Natural killer cell (primary cell): ENCODE measurements around the gene IGF2R. TPM values are rescaled to one million over a fixed set of nuclear protein-coding genes. Genes with fewer than 3 reads are reported as not detected.

Experiments used
- ATAC-seq, 3 donors: fragments of 150-1000 bp in 2 of 3; fragments of 200-7000 bp in 1 of 3; cut with Tn5 transposase; 1 replicate in 1 of 3; 2 replicates in 2 of 3; pipeline ENCODE4 v1.10.0; 2021; ENCODE audit warnings: mild to moderate bottlenecking in 2 of 3, moderate library complexity in 2 of 3
- DNase-seq, 2 donors: peaks; one replicate each; pipeline versions ENCODE4 v3.0.0 to v3.0.0-alpha.2; 2013 to 2021; ENCODE audit warnings: mixed read lengths in 1 of 2
- H3K27ac ChIP-seq: one replicate; pipeline ENCODE4 v1.5.1; 2013; ENCODE audit warnings: mild to moderate bottlenecking, low read length
- H3K27me3 ChIP-seq: one replicate; pipeline ENCODE4 v1.6.1; 2013; ENCODE audit warnings: low read length; ENCODE audit not compliant: control insufficient read depth, insufficient read depth
- H3K36me3 ChIP-seq: one replicate; pipeline ENCODE4 v1.6.1; 2013; ENCODE audit warnings: low read length; ENCODE audit not compliant: control insufficient read depth, insufficient read depth
- H3K4me1 ChIP-seq: one replicate; pipeline ENCODE4 v1.6.1; 2013; ENCODE audit warnings: low read length; ENCODE audit not compliant: control insufficient read depth, insufficient read depth
- H3K4me3 ChIP-seq: one replicate; pipeline ENCODE4 v1.5.1; 2013; ENCODE audit warnings: low read length
- H3K9me3 ChIP-seq: one replicate; pipeline ENCODE4 v1.6.1; 2013; ENCODE audit warnings: low read length; ENCODE audit not compliant: control insufficient read depth, insufficient read depth
- H3K27ac Mint-ChIP-seq, 2 donors: one replicate each; pipeline ENCODE4 v1.8.0; 2022; ENCODE audit warnings: mild to moderate bottlenecking in 2 of 2, mixed read lengths in 2 of 2, moderate library complexity in 1 of 2
- H3K27me3 Mint-ChIP-seq, 2 donors: one replicate each; pipeline ENCODE4 v1.8.0; 2022; ENCODE audit warnings: low read depth in 2 of 2, mixed read lengths in 2 of 2
- H3K36me3 Mint-ChIP-seq: one replicate; pipeline ENCODE4 v1.8.0; 2022; ENCODE audit warnings: mixed read lengths
- H3K4me1 Mint-ChIP-seq, 2 donors: one replicate each; pipeline ENCODE4 v1.8.0; 2022; ENCODE audit warnings: mixed read lengths in 2 of 2
- H3K4me3 Mint-ChIP-seq: one replicate; pipeline ENCODE4 v1.8.0; 2022; ENCODE audit warnings: mild to moderate bottlenecking, moderate library complexity, mixed read lengths
- H3K9me3 Mint-ChIP-seq, 2 donors: one replicate each; pipeline ENCODE4 v1.8.0; 2022; ENCODE audit warnings: mixed read lengths in 2 of 2
- WGBS: methylation state at CpG from one replicate; pipeline ENCODE4 v1.1.7; 2013; ENCODE audit warnings: missing lambda C conversion rate; ENCODE audit not compliant: insufficient coverage; 5-methylcytosine and 5-hydroxymethylcytosine counted together
- intact Hi-C: fragments of 100-400 bp; cut with micrococcal nuclease; formaldehyde crosslinking; loops from one replicate; pipeline ENCODE4 v1.14.2; 2022
- total RNA-seq, 4 donors: library from RNA; stranded (reverse); fragments of 120-200 nt in 1 of 4; gene quantifications; one replicate each; pipeline versions ENCODE4 v1.2.3 to v1.2.4, GENCODE V29; 2013 to 2022
- TF ChIP-seq, protein P1 (sequence below): fragments of 200-600 bp; IDR thresholded peaks from one replicate; pipeline ENCODE4 v1.8.0; 2022; ENCODE audit warnings: antibody characterized with exemption

Gene IGF2R
- total RNA-seq, 3 donors from 2014 or later (not counting 1 experiment from before 2014, with no cell fraction given), result 208 to 282 (median 253) TPM

- WGBS, result 92% methylated on average over 10 of the region's 10 CpGs
- DNase-seq, result no peak
- Histone ChIP-seq H3K4me1 (no peaks in the 10 kb centered on the region), H3K27me3 (no peaks in the 10 kb centered on the region), H3K36me3 (peaks cover 89% of the 10 kb centered on the region), H3K4me3 (no peak overlapping the region), H3K9me3 (no peaks in the 10 kb centered on the region), H3K27ac (no peak overlapping the region)
- H3K4me1 Mint-ChIP-seq, result peaks cover 5 to 14% of the 10 kb centered on the region in 2 donors
- H3K27ac Mint-ChIP-seq, result no peak overlapping the region
- intact Hi-C loops, result no loop called here
- no peaks in the 10 kb centered on the region for H3K27me3 Mint-ChIP-seq
- TF ChIP-seq, protein P1, sequence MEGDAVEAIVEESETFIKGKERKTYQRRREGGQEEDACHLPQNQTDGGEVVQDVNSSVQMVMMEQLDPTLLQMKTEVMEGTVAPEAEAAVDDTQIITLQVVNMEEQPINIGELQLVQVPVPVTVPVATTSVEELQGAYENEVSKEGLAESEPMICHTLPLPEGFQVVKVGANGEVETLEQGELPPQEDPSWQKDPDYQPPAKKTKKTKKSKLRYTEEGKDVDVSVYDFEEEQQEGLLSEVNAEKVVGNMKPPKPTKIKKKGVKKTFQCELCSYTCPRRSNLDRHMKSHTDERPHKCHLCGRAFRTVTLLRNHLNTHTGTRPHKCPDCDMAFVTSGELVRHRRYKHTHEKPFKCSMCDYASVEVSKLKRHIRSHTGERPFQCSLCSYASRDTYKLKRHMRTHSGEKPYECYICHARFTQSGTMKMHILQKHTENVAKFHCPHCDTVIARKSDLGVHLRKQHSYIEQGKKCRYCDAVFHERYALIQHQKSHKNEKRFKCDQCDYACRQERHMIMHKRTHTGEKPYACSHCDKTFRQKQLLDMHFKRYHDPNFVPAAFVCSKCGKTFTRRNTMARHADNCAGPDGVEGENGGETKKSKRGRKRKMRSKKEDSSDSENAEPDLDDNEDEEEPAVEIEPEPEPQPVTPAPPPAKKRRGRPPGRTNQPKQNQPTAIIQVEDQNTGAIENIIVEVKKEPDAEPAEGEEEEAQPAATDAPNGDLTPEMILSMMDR, result no peak
- no peak for ATAC-seq
- peaks cover 33% of the 10 kb centered on the region for H3K36me3 Mint-ChIP-seq
- H3K9me3 Mint-ChIP-seq, result no peaks in the 10 kb centered on the region
- H3K4me3 Mint-ChIP-seq, result no peak overlapping the region
These were observed 123.7 kb downstream of the IGF2R start for GRCh38 chr6:160092602-160093001.

DNA sequence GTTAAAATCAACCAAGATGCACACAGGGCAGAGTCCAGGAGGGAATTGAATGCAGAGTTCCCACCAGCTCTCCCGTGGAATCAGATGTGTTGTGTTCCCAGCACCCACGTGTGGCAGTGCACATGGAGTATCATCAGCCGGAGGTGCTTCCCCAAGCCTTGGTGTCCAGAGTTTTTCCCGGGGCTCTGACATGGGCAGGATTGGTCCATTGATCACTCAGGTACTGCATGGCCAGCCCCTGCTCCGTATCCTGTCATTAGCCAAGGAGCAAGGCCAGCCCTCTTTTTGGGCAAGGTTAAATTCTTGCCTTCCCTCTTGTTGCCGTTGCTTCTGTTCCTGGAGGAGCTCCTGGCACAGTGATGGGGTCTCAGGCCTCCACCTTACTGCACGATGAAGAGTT is 124.2 kb downstream of the IGF2R start:
- Mint-ChIP-seq H3K4me1 (peaks cover 5 to 14% of the 10 kb centered on the region in 2 donors), H3K27me3 (no peaks in the 10 kb centered on the region), H3K27ac (no peak overlapping the region), H3K36me3 (peaks cover 33% of the 10 kb centered on the region), H3K4me3 (no peak overlapping the region), H3K9me3 (no peaks in the 10 kb centered on the region)
- intact Hi-C loops, result no loop called here
- Histone ChIP-seq H3K36me3 (peaks cover 90% of the 10 kb centered on the region), H3K4me3 (no peak overlapping the region), H3K4me1 (no peaks in the 10 kb centered on the region), H3K9me3 (no peaks in the 10 kb centered on the region), H3K27me3 (no peaks in the 10 kb centered on the region), H3K27ac (no peak overlapping the region)
- ATAC-seq (no peak), DNase-seq (no peak)
- 95% methylated on average over 7 of the region's 7 CpGs for WGBS
- TF ChIP-seq, protein P1, result no peak

DNA sequence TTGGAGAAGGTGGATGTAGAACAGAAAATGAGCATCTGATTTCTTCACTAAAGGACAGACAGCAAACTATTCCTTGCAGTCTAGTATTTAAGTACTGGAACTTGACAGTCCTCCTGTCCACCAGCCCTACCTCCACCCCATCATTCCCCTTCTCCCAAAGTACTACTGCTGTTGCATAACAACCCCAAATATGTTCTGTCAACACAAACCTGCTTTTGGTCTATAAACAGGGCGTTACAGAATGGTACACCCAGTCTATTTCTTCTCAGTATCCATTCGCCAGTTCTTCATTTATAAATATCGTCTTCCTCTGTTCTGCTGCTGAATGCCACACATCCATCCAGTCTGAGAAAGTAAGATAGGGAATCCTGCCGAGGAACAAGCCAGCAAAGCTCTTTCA is 125.1 kb downstream of the IGF2R start:
- intact Hi-C loops, result no loop called here
- TF ChIP-seq, protein P1, result no peak
- ATAC-seq (no peak), DNase-seq (no peak)
- no peak overlapping the region for H3K4me3 Mint-ChIP-seq
- no peaks in the 10 kb centered on the region for H3K4me1 ChIP-seq
- H3K36me3 ChIP-seq, result peaks cover 88% of the 10 kb centered on the region
- H3K4me1 Mint-ChIP-seq, result peaks cover 5 to 14% of the 10 kb centered on the region in 2 donors
- 97% methylated on average over 4 of the region's 4 CpGs for WGBS
- H3K4me3 ChIP-seq, result no peak overlapping the region
- H3K9me3 Mint-ChIP-seq, result no peaks in the 10 kb centered on the region
- H3K27me3 ChIP-seq, result no peaks in the 10 kb centered on the region
- H3K27ac ChIP-seq, result no peak overlapping the region
- H3K27ac Mint-ChIP-seq, result no peak overlapping the region
- no peaks in the 10 kb centered on the region for H3K27me3 Mint-ChIP-seq
- peaks cover 33% of the 10 kb centered on the region for H3K36me3 Mint-ChIP-seq
- H3K9me3 ChIP-seq, result no peaks in the 10 kb centered on the region

DNA sequence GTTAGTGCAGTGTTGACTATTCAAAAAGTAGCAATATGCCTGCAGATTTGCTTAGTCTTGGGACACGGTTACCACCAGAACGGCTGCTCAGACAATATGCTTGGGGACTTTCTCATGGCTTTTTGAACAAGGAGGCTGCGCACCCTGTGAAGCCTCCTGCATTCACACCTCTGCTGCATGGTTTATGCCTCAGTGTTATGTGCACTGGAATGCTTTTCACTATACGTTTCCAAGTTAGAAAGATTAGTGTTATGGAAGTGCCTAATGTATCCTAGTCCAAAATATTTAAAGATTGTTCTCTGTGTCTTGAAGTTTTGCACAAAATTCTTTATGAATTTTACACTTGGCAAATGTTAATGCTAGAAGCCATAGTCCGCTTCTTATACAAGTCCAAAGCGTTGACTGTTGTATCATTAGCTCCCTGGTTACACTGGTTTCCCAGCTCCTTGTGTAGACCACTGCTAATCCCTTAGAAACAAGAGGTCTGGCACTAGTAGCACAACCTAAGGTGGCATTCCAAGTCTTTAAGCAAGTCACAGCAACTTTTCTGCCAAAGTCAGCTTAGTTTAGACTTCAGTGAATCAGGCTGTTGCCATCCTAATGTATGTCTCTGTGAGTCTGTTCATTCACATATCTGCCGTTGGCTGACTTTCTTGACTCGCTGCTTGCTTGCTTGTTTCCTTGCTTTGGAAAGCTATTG is 126.4 kb downstream of the IGF2R start:
- DNase-seq (no peak), ATAC-seq (no peak)
- intact Hi-C loops, result no loop called here
- H3K27ac Mint-ChIP-seq, result peak overlapping the region; percentile 31 to 45
- Histone ChIP-seq H3K4me1 (no peaks in the 10 kb centered on the region), H3K27me3 (no peaks in the 10 kb centered on the region), H3K27ac (no peak overlapping the region), H3K9me3 (no peaks in the 10 kb centered on the region), H3K36me3 (peaks cover 81% of the 10 kb centered on the region), H3K4me3 (no peak overlapping the region)
- H3K4me1 Mint-ChIP-seq, result peaks cover 13 to 23% of the 10 kb centered on the region in 2 donors
- 97% methylated on average over 8 of the region's 8 CpGs for WGBS
- TF ChIP-seq, protein P1, result no peak
- H3K36me3 Mint-ChIP-seq, result peaks cover 20% of the 10 kb centered on the region
- H3K4me3 Mint-ChIP-seq, result no peak overlapping the region
- H3K27me3 Mint-ChIP-seq, result no peaks in the 10 kb centered on the region
- no peaks in the 10 kb centered on the region for H3K9me3 Mint-ChIP-seq
